ENCODE data around the gene KLF18. TPM values are rescaled to one million over a fixed set of nuclear protein-coding genes. Genes with fewer than 3 reads are reported as not detected.
A peak's percentile ranks its signal among the peaks of the same experiment; 100 is the strongest.
"Not testable (repeated sequence)": the region's sequence is repeated elsewhere in the genome, so short reads cannot be mapped to it uniquely, and the experiment has no call there.

KLF18 gene
- total RNA-seq, 4 donors from 2014 or later, result not detected

GRCh38 chr1:44118682-44119081 lies 22.7 kb downstream of the KLF18 start, which contains the start of gene KLF17:
TSS of gene KLF17 (plus strand) at chr1:44118821. CDS start at chr1:44118908, 87 bp downstream.
- DNase-seq (ENCODE audit: low spot score in 2 of 2), result peak in 1 of 2 donors; percentile 61
- H3K4me3 ChIP-seq (ENCODE audit: low read depth, poor library complexity, severe bottlenecking), result no peak within 1 kb of the TSS
- WGBS, 2 donors, result 95 to 98% methylated on average over 25 of the region's 25 CpGs
- intact Hi-C loops (cut with DNase I; ENCODE audit: low total_unique reads), result no loop called here
- no peak for TF ChIP-seq CTCF (IDR thresholded peaks at IDR 0.05)
- no peak for TF ChIP-seq POLR2A (IDR thresholded peaks at IDR 0.05)

GRCh38 chr1:44117272-44117671 lies 24.2 kb downstream of the KLF18 start:
- WGBS, 2 donors, result 98% methylated on average over 10 of the region's 10 CpGs
- intact Hi-C loops (cut with DNase I; ENCODE audit: low total_unique reads); DNase-seq (ENCODE audit: low spot score in 2 of 2); H3K4me3 ChIP-seq (ENCODE audit: low read depth, poor library complexity, severe bottlenecking): not testable (repeated sequence)

DNA sequence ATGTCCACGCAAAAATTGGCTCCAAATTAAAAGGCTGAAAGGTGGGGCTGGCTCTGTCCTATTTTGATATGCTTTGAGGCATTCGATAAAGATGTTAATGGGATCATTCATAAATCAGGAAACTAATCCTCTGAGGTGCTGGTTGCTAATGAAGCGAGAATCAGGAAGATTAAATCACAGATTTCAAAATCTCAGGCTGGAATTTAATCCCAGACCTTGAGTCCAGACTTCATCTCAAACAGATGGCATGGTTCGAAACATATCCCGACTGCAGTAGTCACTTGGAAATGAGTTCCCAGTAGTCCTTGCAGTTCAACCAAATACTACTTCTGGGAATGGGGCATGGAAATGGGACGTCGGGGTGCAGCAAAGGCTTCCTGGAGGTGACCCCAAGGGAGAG lies 27.3 kb downstream of the KLF18 start:
- no peak for DNase-seq (ENCODE audit: low spot score in 2 of 2)
- intact Hi-C loops (cut with DNase I; ENCODE audit: low total_unique reads), result no loop called here
- TF ChIP-seq POLR2A (IDR thresholded peaks at IDR 0.05) (no peak), CTCF (IDR thresholded peaks at IDR 0.05) (no peak)
- WGBS, 2 donors, result 80 to 86% methylated on average over 7 of the region's 7 CpGs
- H3K4me3 ChIP-seq (ENCODE audit: low read depth, poor library complexity, severe bottlenecking), result no peak overlapping the region

DNA sequence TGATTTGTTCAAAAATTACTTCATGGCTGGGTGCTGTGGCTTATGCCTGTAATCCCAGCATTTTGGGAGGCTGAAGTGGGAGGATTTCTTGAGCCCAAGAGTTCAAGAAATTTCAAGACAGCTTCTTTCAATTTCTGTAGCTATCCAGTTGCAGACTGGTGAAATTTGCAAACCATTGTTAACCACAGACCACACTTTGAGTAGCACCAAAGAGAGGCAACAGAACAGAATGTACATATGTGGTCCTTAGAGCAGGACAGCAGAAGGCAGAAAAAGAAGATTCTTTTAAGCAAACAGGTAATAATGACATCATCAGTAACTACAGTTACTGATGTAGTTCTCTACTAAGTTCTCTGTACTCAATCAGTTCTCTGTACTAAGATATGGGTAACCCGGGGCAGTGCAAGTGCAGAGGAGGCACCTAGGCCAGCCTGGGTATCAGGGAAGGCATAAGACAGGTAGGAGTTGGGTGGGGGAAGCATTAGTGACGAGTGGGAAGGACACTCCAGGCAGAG lies 28.3 kb downstream of the KLF18 start:
- no peak for DNase-seq (ENCODE audit: low spot score in 2 of 2)
- no peak overlapping the region for H3K4me3 ChIP-seq (ENCODE audit: low read depth, poor library complexity, severe bottlenecking)
- TF ChIP-seq POLR2A (IDR thresholded peaks at IDR 0.05), result no peak
- TF ChIP-seq CTCF (IDR thresholded peaks at IDR 0.05), result no peak
- intact Hi-C loops (cut with DNase I; ENCODE audit: low total_unique reads), result no loop called here
- 65 to 67% methylated on average over 2 of the region's 2 CpGs for WGBS, 2 donors

- WGBS, 2 donors, result 75 to 89% methylated on average over 3 of the region's 3 CpGs
- H3K4me3 ChIP-seq (ENCODE audit: low read depth, poor library complexity, severe bottlenecking), result no peak overlapping the region
- no peak for DNase-seq (ENCODE audit: low spot score in 2 of 2)
- intact Hi-C loops (cut with DNase I; ENCODE audit: low total_unique reads), result no loop called here
- TF ChIP-seq CTCF (IDR thresholded peaks at IDR 0.05), result no peak
- no peak for TF ChIP-seq POLR2A (IDR thresholded peaks at IDR 0.05)
Measured at GRCh38 chr1:44112486-44112885, 28.9 kb downstream of the KLF18 start.

DNA sequence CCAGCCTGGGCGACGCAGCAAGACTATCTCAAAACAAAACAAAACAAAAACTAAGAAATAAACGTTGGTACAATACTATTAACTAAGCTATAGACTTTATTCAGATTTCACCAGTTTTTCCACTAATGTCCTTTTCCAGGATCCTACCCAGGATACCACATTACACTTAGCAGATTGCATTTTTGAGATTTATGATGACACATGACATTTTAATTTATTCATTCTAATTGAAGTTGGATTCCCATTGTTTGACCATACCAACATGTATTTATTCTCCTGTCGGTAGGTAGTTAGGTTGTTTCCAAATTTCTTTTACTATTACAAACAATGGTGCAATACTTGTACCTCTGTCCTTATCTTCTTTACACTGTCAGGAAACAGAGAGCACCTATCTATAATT lies 29.6 kb downstream of the KLF18 start:
- no peak overlapping the region for H3K4me3 ChIP-seq (ENCODE audit: low read depth, poor library complexity, severe bottlenecking)
- no peak for DNase-seq (ENCODE audit: low spot score in 2 of 2)
- 80 to 83% methylated on average over 4 of the region's 4 CpGs for WGBS, 2 donors
- intact Hi-C loops (cut with DNase I; ENCODE audit: low total_unique reads), result no loop called here
- no peak for TF ChIP-seq POLR2A (IDR thresholded peaks at IDR 0.05)
- TF ChIP-seq CTCF (IDR thresholded peaks at IDR 0.05), result no peak
